Smooth muscle cell (in vitro differentiated cells): ENCODE measurements around the gene WWC1. TPM values are rescaled to one million over a fixed set of nuclear protein-coding genes. Genes with fewer than 3 reads are reported as not detected.

Source experiments
- DNase-seq: peaks from one replicate; lab custom pipeline; 2025; ENCODE audit not compliant: unreplicated experiment; lab: John Stamatoyannopoulos, UW
- H2AFZ ChIP-seq: fragments of 200-600 bp; sonication (generic); 2 replicates; pipeline ENCODE4 v1.6.0; 2016; ENCODE audit warnings: antibody characterized with exemption, low read depth, mild to moderate bottlenecking
- H3F3A ChIP-seq: fragments of 200-600 bp; sonication (generic); 2 replicates; pipeline ENCODE4 v1.6.0; 2017; ENCODE audit warnings: antibody characterized with exemption, low read depth
- H3K27ac ChIP-seq: fragments of 200-600 bp; sonication (generic); 2 replicates; pipeline ENCODE4 v1.5.1; 2016; ENCODE audit warnings: low read depth, mild to moderate bottlenecking
- H3K27me3 ChIP-seq: fragments of 200-600 bp; sonication (generic); 2 replicates; pipeline ENCODE4 v1.6.1; 2016; ENCODE audit warnings: low read depth, mild to moderate bottlenecking
- H3K36me3 ChIP-seq: fragments of 200-600 bp; sonication (generic); 2 replicates; pipeline ENCODE4 v1.5.1; 2016; ENCODE audit warnings: low read depth
- H3K4me1 ChIP-seq: fragments of 200-600 bp; sonication (generic); 2 replicates; pipeline ENCODE4 v1.5.1; 2016; ENCODE audit warnings: low read depth
- H3K4me2 ChIP-seq: fragments of 200-600 bp; sonication (generic); 2 replicates; pipeline ENCODE4 v1.6.0; 2016; ENCODE audit warnings: mild to moderate bottlenecking
- H3K4me3 ChIP-seq: fragments of 200-600 bp; sonication (generic); 2 replicates; pipeline ENCODE4 v1.5.1; 2016; ENCODE audit warnings: mild to moderate bottlenecking
- H3K79me2 ChIP-seq: fragments of 200-600 bp; sonication (generic); 2 replicates; pipeline ENCODE4 v1.6.0; 2016; ENCODE audit warnings: low read depth, mild to moderate bottlenecking
- H3K9ac ChIP-seq: fragments of 200-600 bp; sonication (generic); 2 replicates; pipeline ENCODE4 v1.6.0; 2016; ENCODE audit warnings: low read depth
- H3K9me3 ChIP-seq: fragments of 200-600 bp; sonication (generic); replicated peaks from 2 replicates; pipeline ENCODE4 v1.5.1; 2016; ENCODE audit warnings: low read depth
- H4K20me1 ChIP-seq: fragments of 200-600 bp; sonication (generic); 2 replicates; pipeline ENCODE4 v1.6.0; 2016; ENCODE audit warnings: low read depth
- WGBS: methylation state at CpG from one replicate; pipeline ENCODE4 v1.1.7; 2016; ENCODE audit warnings: low lambda C conversion rate; 5-methylcytosine and 5-hydroxymethylcytosine counted together
- polyA plus RNA-seq: library from polyadenylated mRNA; unstranded; fragments of >200 nt; fragmentation: Nextera tagmentation; extraction: Ambion mirVana; gene quantifications from 2 replicates; pipeline ENCODE4 v1.2.1, GENCODE V29; 2016
- total RNA-seq: library from RNA; depleted of rRNA; stranded (reverse); fragments of >200 nt; gene quantifications from 2 replicates; pipeline ENCODE4 v1.2.3, GENCODE V29; 2014
- TF ChIP-seq, protein P1 (sequence below): fragments of 200-600 bp; sonication (generic); IDR thresholded peaks from 2 replicates; pipeline ENCODE4 v1.5.1; 2017; ENCODE audit warnings: borderline replicate concordance, mild to moderate bottlenecking, antibody characterized with exemption; ENCODE audit not compliant: insufficient read depth, poor library complexity, severe bottlenecking

Gene WWC1
- total and polyA plus RNA-seq, 2 experiments from 2014 or later = 3.7 to 7.5 TPM

DNA sequence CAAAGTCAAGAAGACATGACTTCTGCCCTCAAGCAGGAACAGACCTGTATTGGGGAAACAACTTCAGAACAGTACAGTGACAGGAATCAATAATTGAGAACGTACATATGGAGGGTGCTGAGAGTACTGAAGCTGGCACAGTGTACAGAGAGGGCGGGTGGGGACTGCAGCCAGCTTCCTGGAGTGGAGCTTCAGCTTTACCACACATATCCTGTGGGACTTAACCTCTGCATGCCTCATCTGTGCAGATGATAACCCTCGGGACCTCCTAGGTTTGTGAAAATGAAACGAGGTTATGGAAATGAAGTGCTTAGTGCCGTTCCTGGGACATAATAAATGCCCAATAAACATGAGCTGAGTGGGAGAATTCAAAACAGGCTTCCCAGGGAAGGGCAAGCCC is 172.8 kb downstream of the WWC1 start:
- DNase-seq = no peak
- H3K36me3 ChIP-seq = no peaks in the 10 kb centered on the region

GRCh38 chr5:168464641-168465040 is 173.2 kb downstream of the WWC1 start:
- WGBS = 98% methylated on average over 20 of the region's 20 CpGs
- Histone ChIP-seq H2AFZ (no peak overlapping the region), H3K4me1 (no peaks in the 10 kb centered on the region)

More for the DNA sequence above, 172.8 kb downstream of the WWC1 start:
- Histone ChIP-seq H3K4me1 (no peaks in the 10 kb centered on the region), H4K20me1 (no peaks in the 10 kb centered on the region), H3F3A (no peaks in the 10 kb centered on the region), H3K9me3 (no peaks in the 10 kb centered on the region), H3K4me2 (no peak overlapping the region), H3K27ac (no peak overlapping the region), H3K27me3 (no peaks in the 10 kb centered on the region), H3K79me2 (no peaks in the 10 kb centered on the region), H3K4me3 (no peak overlapping the region), H3K9ac (no peak overlapping the region), H2AFZ (no peak overlapping the region)
- 87% methylated on average over 5 of the region's 5 CpGs for WGBS
- TF ChIP-seq, protein P1, sequence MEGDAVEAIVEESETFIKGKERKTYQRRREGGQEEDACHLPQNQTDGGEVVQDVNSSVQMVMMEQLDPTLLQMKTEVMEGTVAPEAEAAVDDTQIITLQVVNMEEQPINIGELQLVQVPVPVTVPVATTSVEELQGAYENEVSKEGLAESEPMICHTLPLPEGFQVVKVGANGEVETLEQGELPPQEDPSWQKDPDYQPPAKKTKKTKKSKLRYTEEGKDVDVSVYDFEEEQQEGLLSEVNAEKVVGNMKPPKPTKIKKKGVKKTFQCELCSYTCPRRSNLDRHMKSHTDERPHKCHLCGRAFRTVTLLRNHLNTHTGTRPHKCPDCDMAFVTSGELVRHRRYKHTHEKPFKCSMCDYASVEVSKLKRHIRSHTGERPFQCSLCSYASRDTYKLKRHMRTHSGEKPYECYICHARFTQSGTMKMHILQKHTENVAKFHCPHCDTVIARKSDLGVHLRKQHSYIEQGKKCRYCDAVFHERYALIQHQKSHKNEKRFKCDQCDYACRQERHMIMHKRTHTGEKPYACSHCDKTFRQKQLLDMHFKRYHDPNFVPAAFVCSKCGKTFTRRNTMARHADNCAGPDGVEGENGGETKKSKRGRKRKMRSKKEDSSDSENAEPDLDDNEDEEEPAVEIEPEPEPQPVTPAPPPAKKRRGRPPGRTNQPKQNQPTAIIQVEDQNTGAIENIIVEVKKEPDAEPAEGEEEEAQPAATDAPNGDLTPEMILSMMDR = no peak

GRCh38 chr5:168467755-168468330 is 176.4 kb downstream of the WWC1 start:
- Histone ChIP-seq H3K4me1 (peaks cover 5% of the 10 kb centered on the region), H3K27ac (no peak overlapping the region), H3K27me3 (no peaks in the 10 kb centered on the region), H3F3A (peaks cover 7% of the 10 kb centered on the region), H3K4me3 (no peak overlapping the region), H3K9ac (no peak overlapping the region), H3K4me2 (no peak overlapping the region), H4K20me1 (no peaks in the 10 kb centered on the region), H2AFZ (no peak overlapping the region), H3K9me3 (no peaks in the 10 kb centered on the region), H3K79me2 (no peaks in the 10 kb centered on the region), H3K36me3 (no peaks in the 10 kb centered on the region)
- 97% methylated on average over 12 of the region's 12 CpGs for WGBS
- no peak for DNase-seq
- TF ChIP-seq, protein P1 = no peak

More at GRCh38 chr5:168464641-168465040, 173.2 kb downstream of the WWC1 start:
- no peaks in the 10 kb centered on the region for H3F3A ChIP-seq
- no peak overlapping the region for H3K9ac ChIP-seq
- H4K20me1 ChIP-seq = no peaks in the 10 kb centered on the region
- H3K27ac ChIP-seq = no peak overlapping the region
- no peaks in the 10 kb centered on the region for H3K79me2 ChIP-seq
- no peak overlapping the region for H3K4me2 ChIP-seq
- H3K9me3 ChIP-seq = no peaks in the 10 kb centered on the region
- H3K4me3 ChIP-seq = no peak overlapping the region
- TF ChIP-seq, protein P1 = no peak
- DNase-seq = no peak
- no peaks in the 10 kb centered on the region for H3K36me3 ChIP-seq
- no peaks in the 10 kb centered on the region for H3K27me3 ChIP-seq

DNA sequence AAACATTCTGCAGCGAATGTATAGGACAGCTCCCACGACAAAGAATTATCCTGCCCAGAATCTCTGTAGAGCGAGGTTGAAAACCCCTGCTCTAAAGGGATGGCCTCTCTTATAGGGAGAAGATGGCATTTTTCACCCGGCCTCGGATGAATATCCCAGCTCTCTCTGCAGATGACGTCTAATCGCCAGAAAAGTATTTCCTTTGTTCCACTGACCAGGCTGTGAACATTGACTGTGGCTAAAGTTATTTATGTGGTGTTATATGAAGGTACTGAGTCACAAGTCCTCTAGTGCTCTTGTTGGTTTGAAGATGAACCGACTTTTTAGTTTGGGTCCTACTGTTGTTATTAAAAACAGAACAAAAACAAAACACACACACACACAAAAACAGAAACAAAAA is 177.4 kb downstream of the WWC1 start:
- H3K9me3 ChIP-seq = no peaks in the 10 kb centered on the region
- no peaks in the 10 kb centered on the region for H3K36me3 ChIP-seq
- no peak overlapping the region for H3K9ac ChIP-seq
- H3K27me3 ChIP-seq = no peaks in the 10 kb centered on the region
- peaks cover 5% of the 10 kb centered on the region for H3K4me1 ChIP-seq
- no peak overlapping the region for H2AFZ ChIP-seq
- no peaks in the 10 kb centered on the region for H3K79me2 ChIP-seq
- H3K27ac ChIP-seq = peak overlapping the region; percentile 19
- peaks cover 7% of the 10 kb centered on the region for H3F3A ChIP-seq
- peak overlapping the region; percentile 24 for H3K4me2 ChIP-seq
- H3K4me3 ChIP-seq = no peak overlapping the region
- TF ChIP-seq, protein P1 = no peak
- no peaks in the 10 kb centered on the region for H4K20me1 ChIP-seq
- 59% methylated on average over 8 of the region's 8 CpGs for WGBS
- DNase-seq = no peak
